Measurements from ENCODE around the gene LHFPL3.
"Not testable (repeated sequence)": the region's sequence is repeated elsewhere in the genome, so short reads cannot be mapped to it uniquely, and the experiment has no call there.

Gene LHFPL3

GRCh38 chr7:104595591-104595990, 267.2 kb downstream of the LHFPL3 start:
- not testable (repeated sequence) for DNase-seq (ENCODE audit: low spot score)

- no peak for DNase-seq (ENCODE audit: low spot score)
Measured at GRCh38 chr7:104603957-104604356, 275.6 kb downstream of the LHFPL3 start.

- no peak for DNase-seq (ENCODE audit: low spot score)
Measured at GRCh38 chr7:104604706-104605105, 276.3 kb downstream of the LHFPL3 start.

- DNase-seq (ENCODE audit: low spot score), result no peak
Measured at GRCh38 chr7:104621321-104621720, 292.9 kb downstream of the LHFPL3 start.

GRCh38 chr7:104625956-104626355, 297.6 kb downstream of the LHFPL3 start:
- no peak for DNase-seq (ENCODE audit: low spot score)

DNA sequence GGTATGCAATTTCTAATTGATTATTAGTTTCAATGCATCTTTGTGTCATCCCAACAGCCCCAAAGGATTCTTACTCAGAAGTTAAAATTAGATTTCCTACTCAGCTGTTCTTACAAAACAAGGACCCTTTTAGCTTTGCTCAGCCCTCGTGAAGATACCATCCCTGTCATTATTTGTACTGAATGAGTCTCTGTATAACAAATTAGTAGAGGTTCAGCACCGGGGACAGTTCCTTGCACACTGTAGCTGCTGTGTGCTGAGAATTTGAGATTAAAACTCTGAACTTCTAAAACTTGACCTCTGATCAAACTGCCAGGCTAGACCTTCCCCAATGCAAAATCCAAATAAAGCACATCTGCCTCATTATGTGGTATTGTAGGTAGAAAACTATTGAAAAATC, 299.1 kb downstream of the LHFPL3 start:
- peak; percentile 42 for DNase-seq (ENCODE audit: low spot score)

DNA sequence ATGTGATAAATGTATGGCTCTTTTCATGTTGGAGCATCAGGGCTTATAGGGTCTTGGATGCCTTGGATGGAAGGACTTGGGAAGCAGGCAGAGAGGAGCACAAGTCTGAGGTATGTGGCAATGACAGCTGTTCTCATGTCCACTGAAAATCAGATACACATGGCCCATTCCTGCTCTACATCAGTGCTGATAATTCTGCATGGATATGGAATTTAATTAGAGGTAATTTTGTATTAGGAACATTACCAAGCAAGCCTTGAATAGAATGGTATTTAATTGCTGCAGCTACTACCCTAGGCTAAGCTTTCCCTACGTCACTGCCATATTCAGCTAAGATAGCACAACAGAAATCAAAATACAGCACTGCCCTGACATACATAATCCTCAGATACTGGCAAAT, 299.6 kb downstream of the LHFPL3 start:
- DNase-seq (ENCODE audit: low spot score), result no peak

DNA sequence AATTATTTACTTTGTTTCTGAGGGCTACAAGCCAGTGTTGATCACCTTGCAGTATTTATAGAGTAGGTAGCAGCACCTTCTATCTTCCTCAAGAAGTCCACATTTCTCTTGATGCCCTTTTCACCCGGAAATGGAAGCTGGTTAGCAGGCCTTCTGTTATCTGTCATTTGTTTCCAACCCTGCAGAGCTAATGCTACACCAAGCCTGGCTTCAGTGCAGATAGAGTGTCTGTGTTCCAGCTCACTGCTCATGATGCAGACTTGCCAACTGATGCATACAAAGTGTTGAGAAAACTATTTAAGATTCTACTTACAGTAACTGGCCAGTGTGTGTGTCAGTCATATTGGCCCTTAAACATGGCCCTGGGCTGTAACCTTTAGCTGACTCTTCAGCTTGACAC, 301.0 kb downstream of the LHFPL3 start:
- DNase-seq (ENCODE audit: low spot score), result no peak

DNA sequence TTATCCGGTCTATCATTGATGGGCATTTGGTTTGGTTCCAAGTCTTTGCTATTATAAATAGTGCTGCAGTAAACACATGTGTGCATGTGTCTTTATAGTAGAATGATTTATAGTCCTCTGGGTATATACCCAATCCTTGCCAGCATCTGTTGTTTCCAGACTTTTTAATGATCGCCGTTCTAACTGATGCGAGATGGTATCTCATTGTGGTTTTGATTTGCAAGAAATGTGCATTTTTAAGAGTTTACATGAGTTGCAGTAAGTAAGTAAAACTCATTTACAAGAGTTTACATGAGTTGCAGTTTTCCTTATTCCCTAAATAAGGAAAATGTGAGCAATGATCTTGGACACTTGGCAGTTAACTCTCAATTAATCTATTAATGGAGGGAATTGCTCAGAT, 312.1 kb downstream of the LHFPL3 start:
- no peak for DNase-seq (ENCODE audit: low spot score)

DNA sequence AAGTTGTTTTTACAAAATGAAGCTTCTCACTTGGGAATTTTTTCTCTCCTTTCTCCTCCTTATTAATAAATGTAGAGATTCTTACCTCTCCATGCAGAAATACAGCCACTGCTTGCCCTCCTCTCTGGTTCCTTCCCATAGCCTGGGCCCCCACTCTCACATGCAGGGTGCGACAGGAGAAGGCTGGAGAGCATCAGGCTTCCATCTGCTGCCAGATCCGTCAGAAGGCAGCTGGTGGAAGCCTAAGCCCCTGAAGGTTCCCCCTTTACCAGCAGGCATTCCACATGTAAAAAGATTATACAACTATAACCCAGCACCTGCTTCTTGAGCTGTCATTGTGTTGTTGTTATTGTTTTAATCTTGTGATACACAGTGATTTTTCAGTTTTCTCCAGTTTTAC, 314.2 kb downstream of the LHFPL3 start:
- DNase-seq (ENCODE audit: low spot score), result no peak

- peak; percentile 40 for DNase-seq (ENCODE audit: low spot score)
Measured at GRCh38 chr7:104643587-104644217, 315.3 kb downstream of the LHFPL3 start.

- DNase-seq (ENCODE audit: low spot score), result no peak
Measured at GRCh38 chr7:104650991-104651640, 322.7 kb downstream of the LHFPL3 start.

- DNase-seq (ENCODE audit: low spot score), result no peak
Measured at GRCh38 chr7:104652434-104652833, 324.0 kb downstream of the LHFPL3 start.

DNA sequence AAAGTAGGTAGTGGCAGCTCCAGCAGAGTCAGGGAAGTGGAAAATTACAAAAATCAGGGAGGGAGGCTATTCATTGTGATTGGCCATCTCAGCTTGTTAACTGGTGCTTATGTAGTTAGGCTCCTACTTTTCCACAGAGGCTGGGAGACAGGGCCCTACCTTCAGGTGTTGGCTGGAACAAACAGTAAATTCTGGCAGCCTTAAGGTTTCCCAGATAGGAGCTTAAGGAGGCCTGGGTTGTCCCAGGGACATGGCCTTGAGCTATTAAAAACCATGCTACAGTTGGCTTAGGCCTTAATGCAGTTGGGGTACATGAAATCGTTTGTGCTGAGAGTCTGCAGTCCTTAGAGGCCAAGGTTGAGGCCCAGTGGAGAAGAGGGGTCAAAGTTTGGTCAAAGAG, 324.5 kb downstream of the LHFPL3 start:
- DNase-seq (ENCODE audit: low spot score), result no peak

DNA sequence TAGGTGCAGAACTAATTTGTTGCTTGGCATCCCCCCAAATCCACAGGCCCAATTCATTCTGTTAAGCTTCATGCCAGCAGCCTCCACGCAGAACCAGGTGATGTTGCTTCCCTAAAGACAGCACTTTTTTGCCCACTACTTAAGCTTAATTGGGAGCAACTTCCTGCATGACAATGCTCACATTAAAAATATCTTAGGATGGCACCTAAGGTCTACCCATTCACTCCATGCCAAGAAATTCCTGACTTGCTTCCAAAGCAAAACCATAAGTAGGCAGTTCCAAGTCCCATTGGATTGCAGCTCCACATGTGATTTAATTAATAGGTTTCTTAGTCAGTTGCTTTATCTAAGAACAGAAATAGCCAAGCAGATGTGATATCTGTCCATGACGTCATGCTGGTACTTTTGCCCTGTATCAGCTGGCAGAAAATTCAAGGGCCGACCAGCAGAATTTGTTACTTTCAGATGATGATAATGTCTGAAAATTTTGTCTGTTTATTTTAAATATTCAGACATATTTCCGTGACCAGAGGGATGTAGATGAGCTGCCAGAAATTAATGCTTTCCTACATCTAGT, 325.5 kb downstream of the LHFPL3 start:
- no peak for DNase-seq (ENCODE audit: low spot score)

DNA sequence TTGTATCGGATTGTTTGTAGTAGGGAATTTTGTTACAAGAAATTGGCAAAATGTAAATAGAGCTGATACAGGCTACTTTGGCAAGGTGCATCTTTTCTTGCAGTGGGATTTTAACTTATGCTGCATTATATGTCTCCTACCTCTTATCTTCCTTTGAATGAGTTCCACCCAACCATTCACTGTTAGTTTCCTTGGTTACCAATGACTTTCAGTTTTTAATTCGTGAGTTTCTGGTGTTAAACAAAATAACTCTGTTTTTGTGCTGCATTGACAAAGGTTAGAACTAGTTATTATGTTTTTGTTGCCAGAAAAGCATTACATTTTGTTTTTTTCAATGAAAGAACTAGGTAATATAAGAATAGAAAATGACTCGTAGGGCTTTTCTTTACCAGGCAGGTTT, 327.2 kb downstream of the LHFPL3 start:
- DNase-seq (ENCODE audit: low spot score), result no peak

DNA sequence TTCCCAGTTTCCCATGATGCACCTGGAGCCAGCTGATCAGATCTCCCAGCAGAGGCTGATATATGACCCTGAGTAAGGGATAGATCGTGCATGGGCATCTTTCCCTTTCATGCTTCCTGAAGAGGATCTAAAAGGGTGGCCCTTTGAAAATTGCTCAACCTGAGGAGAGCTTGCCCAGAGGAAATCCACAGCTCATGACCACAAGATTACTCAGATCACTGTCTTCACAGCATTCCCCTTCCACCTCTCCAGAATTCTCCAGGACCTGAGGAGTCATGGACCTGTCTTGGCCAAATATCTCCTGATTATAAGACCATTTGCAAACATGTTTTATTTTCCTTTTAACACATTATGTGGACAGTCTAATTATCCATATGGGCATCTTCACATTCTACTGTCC, 328.1 kb downstream of the LHFPL3 start:
- no peak for DNase-seq (ENCODE audit: low spot score)

- DNase-seq (ENCODE audit: low spot score), result no peak
Measured at GRCh38 chr7:104657134-104657533, 328.7 kb downstream of the LHFPL3 start.

DNA sequence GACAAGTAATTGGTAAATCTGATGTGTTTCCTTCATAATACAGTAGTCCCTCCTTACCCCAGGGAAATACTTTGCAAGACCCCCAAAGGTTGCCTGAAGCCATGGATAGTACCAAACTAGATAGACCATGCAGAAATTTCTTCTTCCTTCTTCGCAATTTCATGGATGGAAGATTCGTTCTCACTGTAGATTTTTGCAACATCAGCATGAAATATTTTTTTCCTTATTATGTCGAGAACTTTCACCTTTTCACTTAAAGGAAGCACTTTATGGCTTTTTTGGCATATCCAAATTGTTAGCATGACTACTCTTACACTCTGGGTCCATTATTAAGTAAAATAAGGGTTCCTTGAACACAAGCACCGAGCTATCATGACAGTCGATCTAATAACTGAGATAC, 333.2 kb downstream of the LHFPL3 start:
- no peak for DNase-seq (ENCODE audit: low spot score)

DNA sequence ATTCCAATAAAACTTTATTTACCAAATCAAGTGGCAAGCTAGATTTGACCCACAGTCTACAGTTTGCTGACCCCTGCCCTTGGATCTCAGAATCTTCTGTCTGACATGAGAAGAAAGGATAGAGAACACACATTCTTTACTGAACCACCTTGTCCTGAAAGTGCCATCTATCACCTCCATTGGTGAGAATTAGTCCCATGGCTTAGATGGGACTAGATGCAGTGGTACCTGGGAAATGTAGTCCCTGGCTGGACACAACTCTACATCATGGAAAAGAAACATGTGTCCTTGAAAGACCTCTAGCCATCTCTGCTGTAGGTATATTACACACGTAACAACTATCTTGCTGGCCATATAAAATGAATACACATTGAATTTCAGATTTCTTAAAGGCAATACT, 336.2 kb downstream of the LHFPL3 start:
- no peak for DNase-seq (ENCODE audit: low spot score)

GRCh38 chr7:104677587-104677986, 349.2 kb downstream of the LHFPL3 start:
- no peak for DNase-seq (ENCODE audit: low spot score)

DNA sequence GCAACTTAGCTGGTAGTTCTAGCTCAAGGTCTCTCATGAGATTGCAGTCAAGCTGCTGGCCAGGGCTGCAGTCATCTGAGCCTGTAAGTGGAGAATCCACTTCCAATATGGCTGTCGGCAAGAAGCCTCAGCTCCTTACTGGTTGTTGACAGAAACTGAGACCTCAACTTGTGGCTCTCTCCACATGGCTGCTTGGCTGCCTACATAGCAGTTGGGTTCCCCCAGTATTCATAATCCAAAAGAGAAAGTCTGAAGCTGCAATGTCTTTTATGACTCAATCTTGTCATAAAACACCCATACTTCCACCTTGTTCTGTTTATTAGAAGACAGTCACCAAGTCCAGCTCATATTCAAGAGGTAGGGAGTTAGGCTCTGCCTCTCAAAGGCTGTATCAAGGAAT, 350.7 kb downstream of the LHFPL3 start:
- no peak for DNase-seq (ENCODE audit: low spot score)

DNA sequence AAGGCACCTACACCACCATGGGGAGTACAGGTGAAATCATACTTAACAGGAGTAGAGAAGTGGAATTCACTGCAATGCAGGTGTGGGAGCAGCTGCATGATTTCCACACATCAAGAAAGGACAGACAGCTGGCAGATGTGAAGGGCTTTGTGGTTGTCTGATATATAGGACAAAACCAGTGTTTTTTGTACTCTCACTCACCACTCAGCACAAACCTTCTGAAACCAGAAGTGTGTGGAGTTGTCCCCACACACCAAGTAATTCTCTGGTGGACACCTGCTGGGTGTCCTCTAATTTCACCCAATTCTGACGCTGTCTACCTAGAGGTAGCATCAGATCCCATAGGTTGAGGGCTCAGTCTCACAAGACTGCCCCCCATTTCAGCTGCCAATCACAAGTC, 357.9 kb downstream of the LHFPL3 start:
- DNase-seq (ENCODE audit: low spot score), result no peak

- DNase-seq (ENCODE audit: low spot score), result no peak
Measured at GRCh38 chr7:104694710-104695109, 366.3 kb downstream of the LHFPL3 start.
